SK-N-MC (cell line): ENCODE results near the gene ARHGAP26.

Experiments used
- EZH2 ChIP-seq: fragments of 200-600 bp; sonication (generic); IDR thresholded peaks from one replicate; pipeline ENCODE4 v1.6.1; 2017; ENCODE audit warnings: antibody characterized with exemption
- FOXP2 ChIP-seq: optimal IDR thresholded peaks from 2 replicates; pipeline ENCODE3; 2011; ENCODE audit warnings: mild to moderate bottlenecking, moderate library complexity; ENCODE audit not compliant: insufficient read depth; ENCODE audit errors: extremely low read length, control extremely low read depth
- POLR2AphosphoS5 ChIP-seq: IDR thresholded peaks from 2 replicates; pipeline ENCODE4 v1.6.1; 2012; ENCODE audit warnings: mild to moderate bottlenecking, low read depth, low read length, borderline replicate concordance

DNA sequence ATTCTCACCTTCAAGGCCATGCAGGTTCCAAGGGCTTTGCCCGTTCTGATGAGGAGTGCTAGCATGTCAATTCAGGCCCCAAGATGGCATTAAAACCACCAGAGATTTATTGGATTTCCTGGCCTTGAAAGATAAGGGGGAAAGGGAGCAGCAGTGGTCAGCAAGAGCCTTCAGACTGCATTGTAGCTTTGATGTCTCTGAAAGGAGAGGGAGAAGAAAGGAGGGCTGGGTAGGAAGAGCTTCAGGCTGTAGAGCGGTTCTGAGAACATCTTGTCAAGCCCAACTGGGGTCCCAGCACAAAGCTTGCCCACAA, 42.5 kb upstream of the ARHGAP26 start:
- TF ChIP-seq EZH2 (no peak), POLR2AphosphoS5 (no peak), FOXP2 (no peak)
